Measurements from ENCODE around the gene DIAPH2.

GRCh38 chrX:97334850-97335249, 650.2 kb downstream of the DIAPH2 start:
- TF ChIP-seq CTCF (IDR thresholded peaks at IDR 0.05) (no peak), POLR2A (IDR thresholded peaks at IDR 0.05) (no peak)

Measured in body of pancreas (tissue), 4 donors.